SK-N-MC (cell line): Measurements from ENCODE around the gene C10orf62.

Experiments used
- EZH2 ChIP-seq: fragments of 200-600 bp; sonication (generic); IDR thresholded peaks from one replicate; pipeline ENCODE4 v1.6.1; 2017; ENCODE audit warnings: antibody characterized with exemption
- FOXP2 ChIP-seq: optimal IDR thresholded peaks from 2 replicates; pipeline ENCODE3; 2011; ENCODE audit warnings: mild to moderate bottlenecking, moderate library complexity; ENCODE audit not compliant: insufficient read depth; ENCODE audit errors: extremely low read length, control extremely low read depth
- POLR2AphosphoS5 ChIP-seq: IDR thresholded peaks from 2 replicates; pipeline ENCODE4 v1.6.1; 2012; ENCODE audit warnings: mild to moderate bottlenecking, low read depth, low read length, borderline replicate concordance

GRCh38 chr10:97593421-97593820 lies 3.9 kb downstream of the C10orf62 start:
- TF ChIP-seq POLR2AphosphoS5 (no peak), EZH2 (no peak), FOXP2 (no peak)
